H1 (cell line): ENCODE measurements around the gene KCNH1. TPM values are rescaled to one million over a fixed set of nuclear protein-coding genes. Genes with fewer than 3 reads are reported as not detected.

Experiments used
- CTCF ChIA-PET: fragments of 300-600 bp; sonication (Branson Sonifier 250); formaldehyde crosslinking; loops from one replicate; lab custom pipeline; 2021; ENCODE audit not compliant: partially characterized antibody; lab: Charles Lee
- POLR2A ChIA-PET: fragments of 300-600 bp; sonication (Branson Sonifier 250); formaldehyde crosslinking; loops from one replicate; lab custom pipeline; 2021; ENCODE audit warnings: inconsistent platforms; ENCODE audit not compliant: partially characterized antibody; lab: Charles Lee
- DNase-seq, 2 experiments: peaks; one replicate each; pipeline versions ENCODE4 v3.0.0 to v3.0.0-alpha.2; 2010 to 2022; ENCODE audit warnings: low spot score in 2 of 2, low read depth in 1 of 2, mixed read lengths in 1 of 2
- FAIRE-seq: peaks from 2 replicates; lab custom pipeline; 2011; peaks lifted over from hg19 to GRCh38; lab: Jason Lieb, UNC
- H2AFZ ChIP-seq: 2 replicates; pipeline ENCODE4 v1.8.1; 2012; ENCODE audit warnings: low read length, inconsistent platforms
- H2AK5ac ChIP-seq: 2 replicates; pipeline ENCODE4 v1.6.1; 2013; ENCODE audit warnings: low read depth, low read length
- H2BK120ac ChIP-seq: replicated peaks from 2 replicates; pipeline ENCODE3; 2013; ENCODE audit warnings: low read depth, low read length, inconsistent platforms
- H2BK12ac ChIP-seq: 2 replicates; pipeline ENCODE4 v1.6.1; 2013; ENCODE audit warnings: low read depth, low read length
- H2BK15ac ChIP-seq: 2 replicates; pipeline ENCODE4 v1.6.1; 2013; ENCODE audit warnings: low read length
- H2BK20ac ChIP-seq: 2 replicates; pipeline ENCODE4 v1.6.1; 2013; ENCODE audit warnings: low read length
- H2BK5ac ChIP-seq: 2 replicates; pipeline ENCODE4 v1.6.1; 2013; ENCODE audit warnings: low read depth, low read length
- H3K14ac ChIP-seq: 2 replicates; pipeline ENCODE4 v1.6.1; 2013; ENCODE audit warnings: inconsistent platforms; ENCODE audit not compliant: insufficient read length
- H3K18ac ChIP-seq: 2 replicates; pipeline ENCODE4 v1.6.1; 2013; ENCODE audit warnings: low read length; ENCODE audit errors: extremely low read depth
- H3K23ac ChIP-seq: 2 replicates; pipeline ENCODE4 v1.6.1; 2013; ENCODE audit warnings: inconsistent platforms; ENCODE audit not compliant: insufficient read length
- H3K23me2 ChIP-seq: 2 replicates; pipeline ENCODE4 v1.6.1; 2013; ENCODE audit warnings: low read depth, low read length
- H3K27ac ChIP-seq: 2 replicates; pipeline ENCODE4 v1.6.1; 2011; ENCODE audit warnings: low read depth, low read length, inconsistent platforms
- H3K27me3 ChIP-seq, 4 experiments: replicated peaks in 1 of 4; 1 replicate in 1 of 4; 2 replicates in 3 of 4; pipeline versions ENCODE4 v1.6.1 to v1.8.1; 2011 to 2013; ENCODE audit warnings: low read length in 3 of 4, mild to moderate bottlenecking in 3 of 4, inconsistent platforms in 2 of 4, mixed read lengths in 2 of 4, moderate library complexity in 1 of 4; ENCODE audit not compliant: control insufficient read depth in 3 of 4, insufficient read depth in 3 of 4; ENCODE audit errors: extremely low read depth in 1 of 4
- H3K36me3 ChIP-seq, 4 experiments: 2 replicates each; pipeline versions ENCODE4 v1.6.1 to v1.8.1; 2011 to 2013; ENCODE audit warnings: mild to moderate bottlenecking in 4 of 4, low read length in 3 of 4, moderate library complexity in 2 of 4, control low read depth in 1 of 4, inconsistent platforms in 1 of 4; ENCODE audit not compliant: insufficient read depth in 4 of 4, control insufficient read depth in 2 of 4
- H3K4ac ChIP-seq: replicated peaks from 2 replicates; pipeline ENCODE3; 2013; ENCODE audit warnings: low read length, low read depth, mixed read lengths, inconsistent platforms; ENCODE audit not compliant: insufficient read length
- H3K4me1 ChIP-seq, 4 experiments: replicated peaks in 1 of 4; 1 replicate in 1 of 4; 2 replicates in 3 of 4; pipeline versions ENCODE4 v1.6.1 to v1.8.1; 2011 to 2013; ENCODE audit warnings: low read length in 3 of 4, inconsistent platforms in 2 of 4, mixed read lengths in 1 of 4; ENCODE audit not compliant: insufficient read depth in 4 of 4, control insufficient read depth in 3 of 4
- H3K4me2 ChIP-seq, 2 experiments: 2 replicates each; pipeline versions ENCODE4 v1.6.1 to v1.8.1; 2011 to 2013; ENCODE audit warnings: low read depth in 2 of 2, low read length in 2 of 2, control low read depth in 1 of 2, inconsistent platforms in 1 of 2, mild to moderate bottlenecking in 1 of 2; ENCODE audit not compliant: insufficient read depth in 1 of 2
- H3K4me3 ChIP-seq, 4 experiments: fragments of 200-600, 300-600 bp in 1 of 4; sonication (generic), shearing (Covaris generic), sonication (Bioruptor Twin) in 1 of 4; 2 replicates each; pipeline versions ENCODE4 v1.5.1 to v1.8.1; 2011 to 2016; ENCODE audit warnings: low read length in 4 of 4, low read depth in 3 of 4, control low read depth in 2 of 4, inconsistent platforms in 2 of 4, mild to moderate bottlenecking in 2 of 4, mixed read lengths in 1 of 4, moderate library complexity in 1 of 4; ENCODE audit not compliant: insufficient read depth in 2 of 4; ENCODE audit errors: extremely low read depth in 1 of 4
- H3K56ac ChIP-seq: replicated peaks from 2 replicates; pipeline ENCODE3; 2013; ENCODE audit warnings: low read depth, mild to moderate bottlenecking, mixed read lengths, low read length, inconsistent platforms; ENCODE audit not compliant: insufficient read length
- H3K79me1 ChIP-seq: 2 replicates; pipeline ENCODE4 v1.6.1; 2013; ENCODE audit warnings: low read depth, low read length, control low read depth
- H3K79me2 ChIP-seq, 2 experiments: 2 replicates each; pipeline versions ENCODE4 v1.6.1 to v1.8.1; 2012 to 2013; ENCODE audit warnings: low read length in 2 of 2, mild to moderate bottlenecking in 2 of 2, inconsistent platforms in 1 of 2; ENCODE audit not compliant: insufficient read depth in 2 of 2, control insufficient read depth in 1 of 2
- H3K9ac ChIP-seq, 4 experiments: replicated peaks in 1 of 4; 1 replicate in 1 of 4; 2 replicates in 3 of 4; pipeline versions ENCODE4 v1.6.1 to v1.8.1; 2011 to 2013; ENCODE audit warnings: low read depth in 3 of 4, low read length in 3 of 4, control low read depth in 2 of 4, mild to moderate bottlenecking in 2 of 4, moderate library complexity in 2 of 4, inconsistent platforms in 1 of 4; ENCODE audit errors: extremely low read depth in 1 of 4
- H3K9me3 ChIP-seq, 2 experiments: 2 replicates each; pipeline versions ENCODE4 v1.6.1 to v1.8.1; 2012 to 2013; ENCODE audit warnings: mild to moderate bottlenecking in 2 of 2, moderate library complexity in 2 of 2, control low read depth in 1 of 2, inconsistent platforms in 1 of 2, low read depth in 1 of 2, low read length in 1 of 2, mixed read lengths in 1 of 2; ENCODE audit not compliant: insufficient read depth in 2 of 2
- H4K20me1 ChIP-seq, 2 experiments: replicated peaks in 1 of 2; 2 replicates each; pipeline versions ENCODE3 to v1.8.1; 2011 to 2013; ENCODE audit warnings: inconsistent platforms in 2 of 2, low read length in 2 of 2, mild to moderate bottlenecking in 1 of 2; ENCODE audit not compliant: insufficient read depth in 2 of 2, control insufficient read depth in 1 of 2
- H4K5ac ChIP-seq: 2 replicates; pipeline ENCODE4 v1.6.1; 2013; ENCODE audit warnings: low read length, low read depth, mixed read lengths, inconsistent platforms; ENCODE audit not compliant: insufficient read length
- H4K8ac ChIP-seq: 2 replicates; pipeline ENCODE4 v1.8.0; 2013; ENCODE audit warnings: mild to moderate bottlenecking, moderate library complexity, low read length, inconsistent platforms; ENCODE audit not compliant: insufficient read depth; ENCODE audit errors: extremely low read depth
- H4K91ac ChIP-seq: replicated peaks from 2 replicates; pipeline ENCODE3; 2013; ENCODE audit warnings: low read length, mixed read lengths, inconsistent platforms; ENCODE audit not compliant: insufficient read length
- ATF3 ChIP-seq: IDR thresholded peaks from 2 replicates; pipeline ENCODE4 v1.6.1; 2011; ENCODE audit warnings: low read depth, mild to moderate bottlenecking, low read length; ENCODE audit not compliant: insufficient read depth
- GTF2F1 ChIP-seq: IDR thresholded peaks from 2 replicates; pipeline ENCODE4 v1.6.1; 2012; ENCODE audit warnings: low read depth, low read length, improper control_type of control experiment, borderline replicate concordance
- RAD21 ChIP-seq, 2 experiments: IDR thresholded peaks in 1 of 2; conservative IDR thresholded peaks in 1 of 2; 2 replicates each; pipeline ENCODE4 v1.6.1; 2011; ENCODE audit warnings: low read depth in 2 of 2, low read length in 2 of 2, improper control_type of control experiment in 1 of 2, inconsistent platforms in 1 of 2, mild to moderate bottlenecking in 1 of 2, moderate library complexity in 1 of 2
- SP4 ChIP-seq: IDR thresholded peaks from 2 replicates; pipeline ENCODE4 v1.6.1; 2012; ENCODE audit warnings: low read length, inconsistent platforms
- YY1 ChIP-seq: IDR thresholded peaks from 2 replicates; pipeline ENCODE4 v1.6.1; 2011; ENCODE audit warnings: low read depth, mild to moderate bottlenecking, low read length
- polyA plus RNA-seq, 7 experiments: library from polyadenylated mRNA; depleted of rRNA in 3 of 7; stranded (reverse) in 5 of 7; unstranded in 2 of 7; fragments of >200 nt in 5 of 7; fragments of 200-250 nt in 2 of 7; gene quantifications; 1 replicate in 5 of 7; 2 replicates in 1 of 7; 4 replicates in 1 of 7; pipeline versions ENCODE4 v1.2.1 to v1.2.3, GENCODE V29; 2011 to 2013; ENCODE audit warnings: missing spikeins in 2 of 7, mixed read lengths in 2 of 7
- total RNA-seq: library from RNA; stranded (reverse); fragmentation: NEBNext Ultra II Directional; extraction: Animal tissue kit (Norgen Biotek cat#: 25700); gene quantifications from 2 replicates; pipeline ENCODE4 v1.2.1, GENCODE V29; 2021

KCNH1 gene
- total and polyA plus RNA-seq, 2 of the 8 experiments (the other 6 are each of a cell fraction or from before 2014, with no cell fraction given) = 0.27 to 0.34 TPM

- no peak overlapping the region for H2BK12ac ChIP-seq
- H3K14ac ChIP-seq = no peak overlapping the region
- no peak overlapping the region for H3K18ac ChIP-seq
- TF ChIP-seq GTF2F1 = no peak
- TF ChIP-seq SP4 = no peak
- no peak for TF ChIP-seq RAD21 (IDR thresholded peaks at IDR 0.05 in 1 of 2, conservative IDR thresholded peaks at IDR 0.05 in 1 of 2; ENCODE audit: low read depth in 2 of 2, low read length in 2 of 2)
- TF ChIP-seq ATF3 = no peak
- TF ChIP-seq YY1 = no peak
- no peaks in the 10 kb centered on the region for H3K4me1 ChIP-seq
- H3K4me2 ChIP-seq = no peak overlapping the region
- POLR2A ChIA-PET = no interaction called here
- H3K23ac ChIP-seq = no peak overlapping the region
- H3K4ac ChIP-seq = no peak overlapping the region
- FAIRE-seq = no peak
- H2BK120ac ChIP-seq = no peak overlapping the region
- no peak overlapping the region for H4K5ac ChIP-seq
- no peak overlapping the region for H2AFZ ChIP-seq
- no peak for DNase-seq
- H3K79me1 ChIP-seq = no peaks in the 10 kb centered on the region
- H3K9ac ChIP-seq = no peak overlapping the region
- no peak overlapping the region for H4K8ac ChIP-seq
- no peaks in the 10 kb centered on the region for H3K36me3 ChIP-seq
- no peak overlapping the region for H3K4me3 ChIP-seq
- H2BK5ac ChIP-seq = no peak overlapping the region
- CTCF ChIA-PET = no interaction called here
- H3K27me3 ChIP-seq = no peaks in the 10 kb centered on the region
- no peaks in the 10 kb centered on the region for H3K23me2 ChIP-seq
- H2AK5ac ChIP-seq = no peak overlapping the region
- no peaks in the 10 kb centered on the region for H3K79me2 ChIP-seq
- H2BK15ac ChIP-seq = no peak overlapping the region
- no peak overlapping the region for H3K56ac ChIP-seq
- H3K27ac ChIP-seq = no peak overlapping the region
- no peak overlapping the region for H4K91ac ChIP-seq
- H2BK20ac ChIP-seq = no peak overlapping the region
- H4K20me1 ChIP-seq = no peaks in the 10 kb centered on the region
- no peaks in the 10 kb centered on the region for H3K9me3 ChIP-seq
These were observed 280.7 kb downstream of the KCNH1 start for GRCh38 chr1:210853276-210853675.
